Measurements from ENCODE around the gene SLC38A7. TPM values are rescaled to one million over a fixed set of nuclear protein-coding genes. Genes with fewer than 3 reads are reported as not detected.

The SLC38A7 gene
- total RNA-seq, 1 experiment from 2014 or later = 21.3 TPM

DNA sequence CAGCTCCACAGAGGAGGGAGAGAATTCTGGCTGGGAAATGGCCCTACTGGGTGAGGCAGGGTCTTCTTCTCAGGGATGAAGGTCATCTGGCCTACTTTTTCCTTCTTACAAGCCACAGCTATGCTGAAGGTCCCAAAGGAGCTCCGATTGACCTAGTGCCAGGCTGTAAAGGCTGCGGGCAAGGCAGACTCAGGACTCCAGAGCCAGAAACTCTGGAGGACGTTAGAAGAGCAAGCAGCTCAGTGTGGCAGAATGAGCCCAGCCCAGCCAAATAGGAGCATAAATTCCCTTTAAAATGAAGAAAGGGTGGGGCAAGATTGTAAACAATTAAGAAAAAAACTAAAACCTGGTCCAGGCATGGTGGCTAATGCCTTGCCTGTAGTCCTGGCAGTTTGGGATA lies 34.9 kb downstream of the SLC38A7 start:
- TF ChIP-seq EZH2 (IDR thresholded peaks at IDR 0.05; ENCODE audit: borderline replicate concordance, low read depth, low read length, poor library complexity, severe bottlenecking) = no peak
- TF ChIP-seq, protein P1, sequence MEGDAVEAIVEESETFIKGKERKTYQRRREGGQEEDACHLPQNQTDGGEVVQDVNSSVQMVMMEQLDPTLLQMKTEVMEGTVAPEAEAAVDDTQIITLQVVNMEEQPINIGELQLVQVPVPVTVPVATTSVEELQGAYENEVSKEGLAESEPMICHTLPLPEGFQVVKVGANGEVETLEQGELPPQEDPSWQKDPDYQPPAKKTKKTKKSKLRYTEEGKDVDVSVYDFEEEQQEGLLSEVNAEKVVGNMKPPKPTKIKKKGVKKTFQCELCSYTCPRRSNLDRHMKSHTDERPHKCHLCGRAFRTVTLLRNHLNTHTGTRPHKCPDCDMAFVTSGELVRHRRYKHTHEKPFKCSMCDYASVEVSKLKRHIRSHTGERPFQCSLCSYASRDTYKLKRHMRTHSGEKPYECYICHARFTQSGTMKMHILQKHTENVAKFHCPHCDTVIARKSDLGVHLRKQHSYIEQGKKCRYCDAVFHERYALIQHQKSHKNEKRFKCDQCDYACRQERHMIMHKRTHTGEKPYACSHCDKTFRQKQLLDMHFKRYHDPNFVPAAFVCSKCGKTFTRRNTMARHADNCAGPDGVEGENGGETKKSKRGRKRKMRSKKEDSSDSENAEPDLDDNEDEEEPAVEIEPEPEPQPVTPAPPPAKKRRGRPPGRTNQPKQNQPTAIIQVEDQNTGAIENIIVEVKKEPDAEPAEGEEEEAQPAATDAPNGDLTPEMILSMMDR (conservative IDR thresholded peaks at IDR 0.05; ENCODE audit: low read depth, low read length) = no peak
- Histone ChIP-seq H3K27ac (ENCODE audit: low read depth, low read length, poor library complexity, severe bottlenecking) (no peak overlapping the region), H3K27me3 (replicated peaks; ENCODE audit: insufficient read depth, low read depth, low read length, poor library complexity) (no peaks in the 10 kb centered on the region), H3K36me3 (ENCODE audit: insufficient read depth, low read length, poor library complexity, severe bottlenecking) (no peaks in the 10 kb centered on the region), H3K9me3 (ENCODE audit: low read depth, low read length, poor library complexity, severe bottlenecking) (no peaks in the 10 kb centered on the region), H3K4me1 (ENCODE audit: insufficient read depth, low read length, poor library complexity, severe bottlenecking) (peaks cover 6% of the 10 kb centered on the region), H3K4me3 (ENCODE audit: low read depth, low read length, poor library complexity, severe bottlenecking) (no peak overlapping the region)
- intact Hi-C loops (cut with micrococcal nuclease; ENCODE audit: unreplicated experiment) = no loop called here
- DNase-seq (ENCODE audit: low spot score) = no peak
- CTCF ChIA-PET = no interaction called here
- POLR2A ChIA-PET (ENCODE audit: low non-redundant PET) = no interaction called here
- BruUV-seq (replicated peaks) = no TSS peak

DNA sequence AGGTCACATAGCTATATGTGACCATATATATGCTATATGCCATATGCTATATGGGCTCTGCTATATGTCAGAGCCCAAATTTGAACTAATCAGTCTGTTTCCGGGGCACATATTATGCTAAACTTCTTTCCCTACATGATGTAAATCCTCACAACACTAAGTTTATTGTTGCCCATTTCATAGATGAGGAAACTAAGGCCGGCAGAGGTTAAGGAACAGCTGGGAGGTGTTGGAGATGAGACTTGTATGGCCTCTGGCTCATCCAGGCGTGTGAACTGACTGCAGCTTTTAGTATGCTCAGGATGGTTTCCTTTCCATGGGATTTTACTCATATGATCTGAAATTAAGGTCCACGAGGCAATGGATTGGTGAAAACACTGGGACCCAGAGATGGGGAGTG lies 37.5 kb downstream of the SLC38A7 start:
- Histone ChIP-seq H3K27ac (ENCODE audit: low read depth, low read length, poor library complexity, severe bottlenecking) (no peak overlapping the region), H3K36me3 (ENCODE audit: insufficient read depth, low read length, poor library complexity, severe bottlenecking) (no peaks in the 10 kb centered on the region), H3K4me3 (ENCODE audit: low read depth, low read length, poor library complexity, severe bottlenecking) (no peak overlapping the region), H3K27me3 (replicated peaks; ENCODE audit: insufficient read depth, low read depth, low read length, poor library complexity) (no peaks in the 10 kb centered on the region), H3K4me1 (ENCODE audit: insufficient read depth, low read length, poor library complexity, severe bottlenecking) (peaks cover 6% of the 10 kb centered on the region), H3K9me3 (ENCODE audit: low read depth, low read length, poor library complexity, severe bottlenecking) (no peaks in the 10 kb centered on the region)
- ChIA-PET CTCF (no interaction called here), POLR2A (ENCODE audit: low non-redundant PET) (no interaction called here)
- BruUV-seq (replicated peaks) = no TSS peak
- DNase-seq (ENCODE audit: low spot score) = no peak
- intact Hi-C loops (cut with micrococcal nuclease; ENCODE audit: unreplicated experiment) = no loop called here
- TF ChIP-seq, protein P1 (conservative IDR thresholded peaks at IDR 0.05; ENCODE audit: low read depth, low read length) = no peak

DNA sequence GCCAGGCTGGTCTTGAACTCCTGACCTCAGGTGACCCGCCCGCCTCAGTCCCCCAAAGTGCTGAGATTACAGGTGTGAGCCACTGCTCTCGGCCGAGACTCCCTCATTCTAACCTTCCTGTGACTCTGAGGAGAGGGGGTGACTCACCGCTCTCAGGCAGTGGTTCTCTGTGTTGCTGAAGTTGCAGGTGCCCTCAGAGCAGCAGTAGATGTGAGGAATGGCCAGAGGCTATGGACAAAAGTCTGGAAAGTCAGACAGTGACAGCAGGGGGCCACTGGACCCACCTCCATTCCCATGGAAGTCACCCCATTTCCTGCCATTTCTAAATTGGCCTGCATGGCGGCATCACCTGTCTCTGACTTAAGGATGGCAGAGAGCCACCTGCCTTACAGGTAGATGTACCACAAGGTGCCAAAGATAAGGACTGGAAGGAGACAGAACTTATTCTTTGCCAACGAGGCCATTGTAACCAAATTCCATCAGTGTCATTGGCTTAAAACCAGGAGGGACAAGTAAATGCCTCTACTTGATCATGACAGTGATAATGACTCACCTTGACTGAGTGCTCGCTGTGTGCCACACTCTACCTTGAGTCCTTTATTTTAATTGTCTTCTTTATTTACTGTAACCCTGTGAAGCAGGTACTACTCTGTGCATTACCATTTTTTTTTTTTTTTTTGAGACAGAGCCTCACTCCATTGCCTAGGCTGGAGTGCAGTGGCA lies 39.6 kb downstream of the SLC38A7 start:
- intact Hi-C loops (cut with micrococcal nuclease; ENCODE audit: unreplicated experiment) = no loop called here
- TF ChIP-seq, protein P1 (conservative IDR thresholded peaks at IDR 0.05; ENCODE audit: low read depth, low read length) = no peak
- no peak for TF ChIP-seq EZH2 (IDR thresholded peaks at IDR 0.05; ENCODE audit: borderline replicate concordance, low read depth, low read length, poor library complexity, severe bottlenecking)
- no peaks in the 10 kb centered on the region for H3K36me3 ChIP-seq (ENCODE audit: insufficient read depth, low read length, poor library complexity, severe bottlenecking)
- no peak overlapping the region for H3K27ac ChIP-seq (ENCODE audit: low read depth, low read length, poor library complexity, severe bottlenecking)
- no TSS peak for BruUV-seq (replicated peaks)
- no peaks in the 10 kb centered on the region for H3K4me1 ChIP-seq (ENCODE audit: insufficient read depth, low read length, poor library complexity, severe bottlenecking)
- ChIA-PET POLR2A (ENCODE audit: low non-redundant PET) (no interaction called here), CTCF (no interaction called here)
- no peaks in the 10 kb centered on the region for H3K9me3 ChIP-seq (ENCODE audit: low read depth, low read length, poor library complexity, severe bottlenecking)
- DNase-seq (ENCODE audit: low spot score) = no peak
- H3K27me3 ChIP-seq (replicated peaks; ENCODE audit: insufficient read depth, low read depth, low read length, poor library complexity) = no peaks in the 10 kb centered on the region
- H3K4me3 ChIP-seq (ENCODE audit: low read depth, low read length, poor library complexity, severe bottlenecking) = no peak overlapping the region
